PC-9 (cell line): Measurements from ENCODE around the gene ALDH3B2.

Experiments
- CTCF ChIP-seq: fragments of 200-600 bp; sonication (generic); conservative IDR thresholded peaks from 2 replicates; pipeline ENCODE4 v1.6.1; 2017; ENCODE audit warnings: mixed run types, antibody characterized with exemption, mild to moderate bottlenecking, moderate library complexity
- EZH2 ChIP-seq: fragments of 200-600 bp; sonication (generic); IDR thresholded peaks from 2 replicates; pipeline ENCODE4 v1.8.0; 2017; ENCODE audit warnings: antibody characterized with exemption, low read depth

DNA sequence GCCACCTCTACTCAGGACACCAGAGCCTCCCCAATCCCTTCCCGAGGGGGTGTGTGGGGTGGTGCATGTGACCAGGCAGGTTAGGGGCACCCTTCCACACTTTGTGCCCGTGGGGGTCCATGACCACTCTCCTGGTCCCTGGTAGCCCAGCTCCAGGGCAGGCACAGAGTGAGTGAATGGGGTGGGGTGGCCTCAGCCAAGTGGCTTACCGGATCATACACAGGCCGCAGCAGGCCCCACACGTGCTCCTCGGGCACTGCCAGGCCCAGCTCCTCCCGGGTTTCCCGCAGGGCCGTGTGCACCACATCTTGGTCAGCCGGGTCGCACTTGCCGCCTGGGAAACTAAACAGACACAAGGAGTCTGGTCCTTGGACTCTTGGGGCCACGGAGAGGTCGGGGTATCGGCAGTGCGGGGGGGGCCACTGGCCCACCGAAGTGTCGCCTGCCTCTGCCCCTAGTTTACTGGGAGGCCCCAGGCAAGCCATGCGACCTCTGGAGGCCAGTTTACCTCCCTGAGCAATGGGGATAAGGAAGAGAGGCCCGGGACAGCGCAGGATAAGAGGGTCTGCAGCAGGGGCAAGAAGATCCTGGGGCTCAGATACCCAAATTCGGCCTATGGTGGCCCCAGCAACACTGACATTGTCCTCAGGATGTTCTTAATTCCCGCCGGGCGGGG lies 45.6 kb downstream of the ALDH3B2 start:
- TF ChIP-seq EZH2 (no peak), CTCF (no peak)
